ENCODE results near the gene CBX4. TPM values are rescaled to one million over a fixed set of nuclear protein-coding genes. Genes with fewer than 3 reads are reported as not detected.

The CBX4 gene
- total and polyA plus RNA-seq, 2 of the 13 experiments (the other 11 are each of a cell fraction or from before 2014, with no cell fraction given) = 25.8 to 50.8 TPM

- TF ChIP-seq ZNF788 (CRISPR knock-in tag; IDR thresholded peaks at IDR 0.05; ENCODE audit: borderline replicate concordance) = peak; percentile 89
- TF ChIP-seq NFE2L1 (CRISPR knock-in tag; IDR thresholded peaks at IDR 0.05; ENCODE audit: borderline replicate concordance) = 0 out of 2 replicates have a peak, but pooled peaks have one; percentile 15
- TF ChIP-seq TRIM24 (CRISPR knock-in tag; IDR thresholded peaks at IDR 0.05) = peak; percentile 54; the same call in 1 of the 2 replicates
- no peak for TF ChIP-seq ZFP37 (CRISPR knock-in tag; IDR thresholded peaks at IDR 0.05; ENCODE audit: borderline replicate concordance)
- peak; percentile 70; the same call in 1 of the 2 replicates for TF ChIP-seq EED (CRISPR knock-in tag; IDR thresholded peaks at IDR 0.05)
- TF ChIP-seq ETV6 (CRISPR knock-in tag; conservative IDR thresholded peaks at IDR 0.05) = peak; percentile 78; the same call in 1 of the 2 replicates
- TF ChIP-seq SUZ12 (IDR thresholded peaks at IDR 0.05; ENCODE audit: low read depth, low read length) = no peak
- TF ChIP-seq THAP7 (CRISPR knock-in tag; IDR thresholded peaks at IDR 0.05) = peak; percentile 44; the same call in 1 of the 2 replicates
- no peak for TF ChIP-seq HNF1A (IDR thresholded peaks at IDR 0.05; ENCODE audit: low read depth)
- peak; percentile 68 for TF ChIP-seq HNF1A (CRISPR knock-in tag; IDR thresholded peaks at IDR 0.05; ENCODE audit: borderline replicate concordance)
- 0 out of 3 replicates have a peak, but pooled peaks have one; percentile 12 for TF ChIP-seq MXI1 (IDR thresholded peaks at IDR 0.05; ENCODE audit: borderline replicate concordance, low read depth, low read length)
- TF ChIP-seq ZNF160 (CRISPR knock-in tag; IDR thresholded peaks at IDR 0.05) = peak; percentile 39; the same call in 1 of the 2 replicates
- peak; percentile 88; the same call in 1 of the 2 replicates for TF ChIP-seq ZNF564 (CRISPR knock-in tag; IDR thresholded peaks at IDR 0.05)
- TF ChIP-seq GZF1 (CRISPR knock-in tag; IDR thresholded peaks at IDR 0.05) = peak; percentile 100
- TF ChIP-seq ZNF770 (CRISPR knock-in tag; IDR thresholded peaks at IDR 0.05) = no peak; the same call in 1 of the 2 replicates
- no peak for TF ChIP-seq ZNF781 (CRISPR knock-in tag; IDR thresholded peaks at IDR 0.05; ENCODE audit: borderline replicate concordance, not compliant biosample characterization)
- peak; percentile 97; the same call in 1 of the 2 replicates for TF ChIP-seq NFKB2 (CRISPR knock-in tag; IDR thresholded peaks at IDR 0.05; ENCODE audit: borderline replicate concordance)
- peak in 1 of 2 experiments; percentile 94; a peak in 2 of 4 replicates for TF ChIP-seq KLF16 (CRISPR knock-in tag; IDR thresholded peaks at IDR 0.05)
- no peak for TF ChIP-seq ZNF460 (CRISPR knock-in tag; IDR thresholded peaks at IDR 0.05; ENCODE audit: borderline replicate concordance)
- 0 out of 2 replicates have a peak, but pooled peaks have one; percentile 70 for TF ChIP-seq KDM3A (CRISPR knock-in tag; IDR thresholded peaks at IDR 0.05; ENCODE audit: low read depth)
Measured at GRCh38 chr17:79803997-79804855, 35.0 kb downstream of the CBX4 start (continued).
